Testis (tissue), 3 donors: ENCODE measurements around the gene CA5B. TPM values are rescaled to one million over a fixed set of nuclear protein-coding genes. Genes with fewer than 3 reads are reported as not detected.
"Not testable (repeated sequence)": the region's sequence is repeated elsewhere in the genome, so short reads cannot be mapped to it uniquely, and the experiment has no call there.

Experiments used
- DNase-seq: peaks from one replicate; pipeline ENCODE4 v3.0.0-alpha.2; 2019
- H3K27ac ChIP-seq, 2 donors: fragments of 200-600 bp; sonication (generic); one replicate each; pipeline ENCODE4 v1.5.1; 2019
- H3K27me3 ChIP-seq: fragments of 200-600 bp; sonication (generic); one replicate; pipeline ENCODE4 v1.5.1; 2019
- H3K36me3 ChIP-seq: fragments of 200-600 bp; sonication (generic); one replicate; pipeline ENCODE4 v1.5.1; 2017; ENCODE audit warnings: low read depth; ENCODE audit errors: missing control alignments
- H3K4me1 ChIP-seq: fragments of 200-600 bp; sonication (generic); one replicate; pipeline ENCODE4 v1.5.1; 2019
- H3K4me3 ChIP-seq, 2 donors: fragments of 200-600 bp; sonication (generic); one replicate each; pipeline ENCODE4 v1.5.1; 2017 to 2019
- H3K9me3 ChIP-seq: fragments of 200-600 bp; sonication (generic); one replicate; pipeline ENCODE4 v1.5.1; 2017
- POLR2A ChIP-seq: fragments of 450-650 bp; IDR thresholded peaks from one replicate; pipeline ENCODE4 v1.6.1; 2017; ENCODE audit warnings: antibody characterized with exemption, mild to moderate bottlenecking, moderate library complexity
- WGBS, 2 donors: methylation state at CpG; one replicate each; pipeline ENCODE4 v1.1.5; 2018; 5-methylcytosine and 5-hydroxymethylcytosine counted together
- intact Hi-C: fragments of 100-400 bp; cut with DNase I; formaldehyde crosslinking; loops from one replicate; pipeline ENCODE4 v1.15.1; 2023; ENCODE audit warnings: low total_unique reads
- polyA plus RNA-seq: library from polyadenylated mRNA; stranded (reverse); fragments of 350-450 nt; fragmentation: Illumina TruSeq; extraction: RNeasy Lipid Tissue Mini Kit (QIAGEN cat#74804); gene quantifications from one replicate; pipeline ENCODE4 v1.2.3, GENCODE V29; 2014; ENCODE audit warnings: low read depth, low replicate concordance; ENCODE audit not compliant: insufficient read depth
- total RNA-seq, 2 donors: library from RNA; depleted of rRNA; stranded (reverse); fragments of >200 nt; gene quantifications; one replicate each; pipeline ENCODE4 v1.2.3, GENCODE V29; 2016
- TF ChIP-seq, protein P1 (sequence below), 3 experiments: fragments of 450-650 bp in 2 of 3; fragments of 200-600 bp in 1 of 3; sonication (generic) in 1 of 3; IDR thresholded peaks; one replicate each; pipeline ENCODE4 v1.5.1; 2016 to 2019; ENCODE audit warnings: antibody characterized with exemption in 3 of 3, mild to moderate bottlenecking in 2 of 3, moderate library complexity in 1 of 3

The CA5B gene
- total and polyA plus RNA-seq, 3 donors from 2014 or later, result 25.1 to 53.1 (median 45.5) TPM

DNA sequence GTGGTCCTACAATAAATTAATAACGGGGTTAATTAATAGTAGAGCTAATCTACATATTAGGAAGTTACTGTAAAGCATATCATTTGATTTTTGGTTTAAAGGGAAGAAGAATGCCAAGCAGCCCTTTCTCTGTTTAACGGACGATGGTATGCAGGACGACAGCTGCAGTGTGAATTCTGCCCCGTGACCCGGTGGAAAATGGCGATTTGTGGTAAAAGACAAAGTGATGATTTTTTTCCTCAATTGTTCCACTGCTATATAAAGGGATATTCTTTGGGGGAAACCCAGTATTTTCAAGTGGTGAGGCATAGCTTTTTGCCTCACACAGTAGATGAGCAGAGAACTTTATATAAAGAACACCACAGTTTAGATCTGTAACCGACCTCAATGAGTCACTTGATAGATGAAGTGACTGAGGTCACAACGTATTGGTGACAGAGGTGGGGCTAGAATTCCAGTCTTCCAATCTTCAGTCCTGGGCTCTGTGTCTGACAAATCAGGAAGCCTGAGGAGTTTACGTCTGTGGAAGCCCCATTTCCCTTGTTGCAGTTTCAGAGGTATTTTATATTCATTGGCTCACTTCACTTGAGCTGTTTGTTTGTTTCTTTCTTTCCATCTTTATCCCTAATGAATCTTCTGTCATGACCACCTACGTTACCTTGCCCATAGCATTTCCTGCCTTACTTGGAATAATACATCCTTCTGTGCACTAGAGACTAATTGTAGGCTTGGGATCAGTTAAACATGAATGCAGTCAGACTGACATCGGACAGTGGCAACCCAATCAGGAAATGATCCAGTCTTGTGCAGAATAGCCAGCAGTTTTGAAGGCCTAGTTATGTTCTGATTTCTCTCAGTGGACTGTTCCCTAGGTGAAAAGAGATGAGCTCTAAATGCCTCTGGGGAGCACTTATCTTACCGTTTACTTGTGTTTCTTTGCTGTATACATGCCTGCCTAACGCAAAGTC, 82.3 kb downstream of the CA5B start:
- no peaks in the 10 kb centered on the region for H3K4me1 ChIP-seq
- 78 to 83% methylated on average over 12 to 14 of the region's 14 CpGs for WGBS, 2 donors
- H3K9me3 ChIP-seq, result no peaks in the 10 kb centered on the region
- H3K4me3 ChIP-seq, result no peak overlapping the region
- DNase-seq, result no peak
- intact Hi-C loops, result no loop called here
- H3K27ac ChIP-seq, result no peak overlapping the region
- no peaks in the 10 kb centered on the region for H3K36me3 ChIP-seq
- H3K27me3 ChIP-seq, result no peaks in the 10 kb centered on the region
- no peak for TF ChIP-seq POLR2A
- TF ChIP-seq, protein P1, sequence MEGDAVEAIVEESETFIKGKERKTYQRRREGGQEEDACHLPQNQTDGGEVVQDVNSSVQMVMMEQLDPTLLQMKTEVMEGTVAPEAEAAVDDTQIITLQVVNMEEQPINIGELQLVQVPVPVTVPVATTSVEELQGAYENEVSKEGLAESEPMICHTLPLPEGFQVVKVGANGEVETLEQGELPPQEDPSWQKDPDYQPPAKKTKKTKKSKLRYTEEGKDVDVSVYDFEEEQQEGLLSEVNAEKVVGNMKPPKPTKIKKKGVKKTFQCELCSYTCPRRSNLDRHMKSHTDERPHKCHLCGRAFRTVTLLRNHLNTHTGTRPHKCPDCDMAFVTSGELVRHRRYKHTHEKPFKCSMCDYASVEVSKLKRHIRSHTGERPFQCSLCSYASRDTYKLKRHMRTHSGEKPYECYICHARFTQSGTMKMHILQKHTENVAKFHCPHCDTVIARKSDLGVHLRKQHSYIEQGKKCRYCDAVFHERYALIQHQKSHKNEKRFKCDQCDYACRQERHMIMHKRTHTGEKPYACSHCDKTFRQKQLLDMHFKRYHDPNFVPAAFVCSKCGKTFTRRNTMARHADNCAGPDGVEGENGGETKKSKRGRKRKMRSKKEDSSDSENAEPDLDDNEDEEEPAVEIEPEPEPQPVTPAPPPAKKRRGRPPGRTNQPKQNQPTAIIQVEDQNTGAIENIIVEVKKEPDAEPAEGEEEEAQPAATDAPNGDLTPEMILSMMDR (IDR thresholded peaks at IDR 0.05), result no peak

DNA sequence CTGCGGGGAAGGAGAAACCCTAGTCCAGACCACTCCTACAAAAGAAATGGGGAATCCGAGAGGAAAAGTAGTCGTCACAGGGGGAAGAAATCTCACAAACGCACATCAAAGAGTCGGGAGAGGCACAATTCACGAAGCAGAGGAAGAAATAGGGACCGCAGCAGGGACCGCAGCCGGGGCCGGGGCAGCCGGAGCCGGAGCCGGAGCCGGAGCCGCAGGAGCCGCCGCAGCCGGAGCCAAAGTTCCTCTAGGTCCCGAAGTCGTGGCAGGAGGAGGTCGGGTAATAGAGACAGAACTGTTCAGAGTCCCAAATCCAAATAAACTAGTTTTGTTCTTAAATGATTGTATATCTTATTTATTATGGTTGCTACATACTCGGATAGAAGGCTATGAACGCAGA, 84.9 kb downstream of the CA5B start:
- H3K27ac ChIP-seq, result no peak overlapping the region
- no peak for TF ChIP-seq POLR2A
- TF ChIP-seq, protein P1 (IDR thresholded peaks at IDR 0.05), result no peak
- H3K4me1 ChIP-seq, result no peaks in the 10 kb centered on the region
- H3K9me3 ChIP-seq, result no peaks in the 10 kb centered on the region
- 63 to 73% methylated on average over 22 to 23 of the region's 23 CpGs for WGBS, 2 donors
- H3K36me3 ChIP-seq, result no peaks in the 10 kb centered on the region
- H3K27me3 ChIP-seq, result no peaks in the 10 kb centered on the region
- no peak overlapping the region for H3K4me3 ChIP-seq
- intact Hi-C loops, result no loop called here
- DNase-seq, result no peak

DNA sequence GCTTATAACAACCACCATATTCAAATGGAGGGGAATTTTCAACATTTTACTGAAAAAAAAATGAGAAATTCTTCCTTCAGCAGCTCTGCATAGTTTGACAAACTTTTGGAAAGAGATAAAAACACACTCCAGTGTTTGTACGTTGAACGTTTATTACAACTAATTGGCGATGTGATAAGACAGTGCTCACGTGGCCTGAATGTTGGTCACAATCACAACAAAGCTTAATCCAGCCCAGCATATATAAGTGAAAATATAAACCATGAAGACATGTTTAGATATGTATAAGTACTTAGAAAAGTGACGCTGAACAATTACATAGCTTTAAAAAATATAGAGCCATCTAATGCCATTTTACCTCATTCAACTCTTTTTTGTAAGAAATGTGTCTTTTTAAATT, 87.9 kb downstream of the CA5B start:
- Histone ChIP-seq H3K4me1 (no peaks in the 10 kb centered on the region), H3K27ac (no peak overlapping the region), H3K4me3 (no peak overlapping the region), H3K27me3 (no peaks in the 10 kb centered on the region), H3K36me3 (no peaks in the 10 kb centered on the region), H3K9me3 (no peaks in the 10 kb centered on the region)
- intact Hi-C loops, result no loop called here
- no peak for DNase-seq
- no peak for TF ChIP-seq POLR2A
- TF ChIP-seq, protein P1 (IDR thresholded peaks at IDR 0.05), result no peak
- WGBS, 2 donors, result 55 to 57% methylated on average over 5 of the region's 5 CpGs

GRCh38 chrX:15829217-15829616, 91.1 kb downstream of the CA5B start:
- H3K4me3 ChIP-seq, result no peak overlapping the region
- WGBS, 2 donors, result 56 to 71% methylated on average over 1 of the region's 1 CpG
- TF ChIP-seq, protein P1 (IDR thresholded peaks at IDR 0.05), result no peak
- no peak for TF ChIP-seq POLR2A
- H3K9me3 ChIP-seq, result no peaks in the 10 kb centered on the region
- no peak for DNase-seq
- H3K4me1 ChIP-seq, result no peaks in the 10 kb centered on the region
- intact Hi-C loops, result no loop called here
- no peak overlapping the region for H3K27ac ChIP-seq
- no peaks in the 10 kb centered on the region for H3K36me3 ChIP-seq
- no peaks in the 10 kb centered on the region for H3K27me3 ChIP-seq

DNA sequence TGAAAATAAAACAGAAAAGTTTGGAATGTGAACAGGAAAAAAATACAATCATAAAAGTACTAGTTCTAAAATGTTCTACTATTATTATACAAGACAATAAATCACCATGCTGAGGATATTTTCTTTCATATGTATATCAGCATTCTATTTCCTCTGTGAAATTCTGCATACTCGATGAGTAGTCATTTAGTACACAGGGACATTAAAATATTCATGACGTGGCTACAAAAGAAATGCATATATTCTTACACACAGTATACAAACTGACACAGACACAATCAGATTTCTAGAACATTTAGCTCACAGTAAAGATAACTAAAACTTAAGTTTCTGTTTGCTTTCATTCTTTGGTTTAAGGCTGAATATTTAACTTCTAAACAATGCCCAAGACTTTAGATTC, 93.3 kb downstream of the CA5B start:
- H3K27me3 ChIP-seq, intact Hi-C loops, H3K27ac ChIP-seq, DNase-seq, H3K4me1 ChIP-seq, H3K4me3 ChIP-seq, H3K36me3 ChIP-seq, H3K9me3 ChIP-seq: not testable (repeated sequence)
- 29% methylated on average over 1 of the region's 2 CpGs; no CpG with 5 or more reads in 1 of the 2 donors for WGBS, 2 donors
